Measurements from ENCODE around the gene DOK1. TPM values are rescaled to one million over a fixed set of nuclear protein-coding genes. Genes with fewer than 3 reads are reported as not detected.

The DOK1 gene
- total RNA-seq, 1 donor, result 9.9 TPM

DNA sequence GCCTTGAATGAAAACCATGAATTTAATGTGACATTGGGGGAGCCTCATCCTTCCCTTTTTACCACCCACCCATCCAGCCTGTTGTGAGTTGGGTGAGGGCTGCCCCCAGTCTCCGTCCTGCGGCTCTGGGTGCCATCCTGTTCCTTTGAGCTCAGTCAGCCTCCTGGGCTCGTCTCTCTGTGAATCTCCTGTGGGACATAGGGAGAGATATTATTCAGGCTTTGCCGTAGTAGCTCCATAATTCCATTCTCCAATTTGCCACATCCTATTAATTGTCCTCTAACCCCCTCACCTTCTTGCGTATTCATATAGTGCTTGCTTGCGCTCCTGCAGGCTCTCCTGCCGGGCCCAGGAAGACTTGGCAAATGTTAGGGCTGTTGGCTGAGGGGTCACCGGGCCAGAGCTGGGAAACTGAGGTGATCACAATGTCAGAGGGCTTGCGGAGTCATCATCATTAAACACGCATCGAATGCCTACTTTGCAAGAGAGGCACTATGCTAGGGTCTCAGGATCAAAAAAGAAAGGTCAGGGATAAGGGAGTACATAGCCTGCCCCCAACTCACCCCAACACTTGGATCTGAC is 27.8 kb upstream of the DOK1 start:
- no peak for DNase-seq (ENCODE audit: low read depth)
- H3K4me3 ChIP-seq (ENCODE audit: low read depth, low read length), result no peak overlapping the region
- TF ChIP-seq, protein P1, sequence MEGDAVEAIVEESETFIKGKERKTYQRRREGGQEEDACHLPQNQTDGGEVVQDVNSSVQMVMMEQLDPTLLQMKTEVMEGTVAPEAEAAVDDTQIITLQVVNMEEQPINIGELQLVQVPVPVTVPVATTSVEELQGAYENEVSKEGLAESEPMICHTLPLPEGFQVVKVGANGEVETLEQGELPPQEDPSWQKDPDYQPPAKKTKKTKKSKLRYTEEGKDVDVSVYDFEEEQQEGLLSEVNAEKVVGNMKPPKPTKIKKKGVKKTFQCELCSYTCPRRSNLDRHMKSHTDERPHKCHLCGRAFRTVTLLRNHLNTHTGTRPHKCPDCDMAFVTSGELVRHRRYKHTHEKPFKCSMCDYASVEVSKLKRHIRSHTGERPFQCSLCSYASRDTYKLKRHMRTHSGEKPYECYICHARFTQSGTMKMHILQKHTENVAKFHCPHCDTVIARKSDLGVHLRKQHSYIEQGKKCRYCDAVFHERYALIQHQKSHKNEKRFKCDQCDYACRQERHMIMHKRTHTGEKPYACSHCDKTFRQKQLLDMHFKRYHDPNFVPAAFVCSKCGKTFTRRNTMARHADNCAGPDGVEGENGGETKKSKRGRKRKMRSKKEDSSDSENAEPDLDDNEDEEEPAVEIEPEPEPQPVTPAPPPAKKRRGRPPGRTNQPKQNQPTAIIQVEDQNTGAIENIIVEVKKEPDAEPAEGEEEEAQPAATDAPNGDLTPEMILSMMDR (IDR thresholded peaks at IDR 0.05; ENCODE audit: insufficient read depth, low read depth, low read length), result no peak

DNA sequence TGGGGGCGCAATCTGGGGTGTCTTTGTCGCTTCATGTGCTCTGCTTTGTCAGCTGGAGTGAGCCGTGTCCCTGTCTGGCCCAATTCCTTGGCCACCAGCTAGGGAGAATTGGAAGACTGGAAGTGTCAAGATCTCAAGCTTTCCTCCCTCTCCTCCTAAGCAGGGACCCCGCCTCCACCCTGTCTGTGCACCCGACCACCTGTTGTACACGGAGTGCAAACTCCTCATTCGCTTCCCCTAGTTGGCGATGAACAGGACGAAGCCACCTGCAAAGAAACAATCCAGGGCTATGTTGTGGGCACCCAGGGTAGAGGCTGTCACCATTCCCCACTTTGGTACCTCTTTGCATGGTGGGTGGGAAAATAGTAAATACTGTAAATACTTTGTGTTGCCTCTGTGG is 26.8 kb upstream of the DOK1 start:
- H3K4me3 ChIP-seq (ENCODE audit: low read depth, low read length), result no peak overlapping the region
- TF ChIP-seq, protein P1 (IDR thresholded peaks at IDR 0.05; ENCODE audit: insufficient read depth, low read depth, low read length), result no peak
- no peak for DNase-seq (ENCODE audit: low read depth)

DNA sequence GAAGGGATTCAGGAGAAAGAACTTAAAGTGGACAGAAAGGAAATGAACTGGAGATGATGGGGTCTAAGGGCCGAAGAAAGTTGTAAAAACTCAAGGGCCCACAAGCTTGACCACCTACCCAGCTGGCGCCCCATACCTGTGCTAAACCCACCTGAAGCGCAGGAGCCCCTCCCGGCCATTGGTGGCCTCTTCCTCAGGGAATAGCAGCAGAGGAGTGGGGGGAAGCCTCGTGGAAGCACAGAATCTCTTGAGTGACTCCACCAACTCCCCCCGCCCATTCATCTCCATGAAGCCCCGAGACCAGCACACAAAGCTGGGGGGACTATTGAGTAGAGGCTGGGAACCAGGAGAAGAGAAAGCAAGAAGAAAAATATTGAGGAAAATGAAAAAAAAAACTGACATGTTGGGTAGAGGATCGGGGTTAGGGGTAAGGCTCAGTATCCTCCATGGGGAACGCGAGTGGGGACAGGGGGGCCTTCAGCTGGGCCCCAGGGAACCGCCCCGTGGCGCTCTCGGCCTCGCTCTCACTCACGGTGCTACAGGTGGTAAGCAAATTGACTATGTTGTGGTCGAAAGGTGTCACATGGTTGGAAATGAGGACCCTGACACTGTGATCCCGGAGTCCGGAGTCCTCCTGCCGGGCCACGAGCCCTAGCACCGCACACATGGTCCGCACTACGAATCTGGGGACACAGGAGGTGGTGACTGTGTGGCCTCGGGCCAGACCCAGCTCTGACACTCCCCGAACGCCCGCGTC is 25.7 kb upstream of the DOK1 start:
- TF ChIP-seq, protein P1 (IDR thresholded peaks at IDR 0.05; ENCODE audit: insufficient read depth, low read depth, low read length), result no peak
- no peak for DNase-seq (ENCODE audit: low read depth)
- peak overlapping the region; percentile 77 for H3K4me3 ChIP-seq (ENCODE audit: low read depth, low read length)

DNA sequence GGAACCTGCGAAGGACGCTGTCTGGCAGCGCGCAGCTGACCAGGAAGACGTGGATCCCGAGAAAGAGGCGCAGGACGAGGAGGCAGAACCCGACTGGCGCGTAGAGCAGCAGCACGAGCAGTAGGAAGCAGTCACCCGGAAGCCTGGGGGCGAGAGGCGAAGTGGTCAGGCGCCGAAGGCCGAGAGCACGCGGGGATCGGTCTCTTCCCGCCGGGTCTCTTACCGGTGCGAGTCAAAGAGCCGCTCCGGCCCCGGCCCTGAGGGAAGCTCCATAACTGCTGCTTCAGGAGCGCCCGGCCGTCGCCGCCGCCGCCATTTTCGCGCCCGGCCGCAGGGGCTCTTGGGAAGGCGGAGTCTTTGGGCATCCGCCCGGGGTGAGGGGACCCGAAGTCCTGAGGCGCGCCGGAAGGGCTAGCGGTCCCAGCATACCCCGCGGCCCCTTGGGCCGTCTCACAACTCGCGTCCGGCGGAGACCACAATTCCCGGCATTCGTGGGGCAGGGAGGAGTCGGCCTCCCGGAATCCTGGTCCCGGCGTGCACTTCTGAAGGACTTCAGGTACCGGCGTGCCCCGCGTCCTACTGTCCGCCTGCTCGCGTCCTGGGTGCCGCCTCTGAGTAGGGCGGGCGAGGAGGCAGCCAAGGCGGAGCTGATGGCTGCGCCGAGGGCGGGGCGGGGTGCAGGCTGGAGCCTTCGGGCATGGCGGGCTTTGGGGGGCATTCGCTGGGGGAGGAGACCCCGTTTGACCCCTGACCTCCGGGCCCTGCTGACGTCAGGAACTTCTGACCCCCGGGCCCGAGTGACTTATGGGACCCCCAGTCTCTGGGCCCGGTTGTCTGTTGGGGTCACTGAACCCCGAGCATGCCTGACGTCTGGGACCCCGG is 24.9 kb upstream of the DOK1 start, which contains the start of the genes AUP1 and HTRA2:
AUP1 (minus strand) TSS at position 350 of the 882 bp plus-strand sequence; CDS start at position 273, 77 bp downstream.
HTRA2 (plus strand) TSS at position 577 of the 882 bp plus-strand sequence; CDS start at position 651, 74 bp downstream.
- TF ChIP-seq, protein P1 (IDR thresholded peaks at IDR 0.05; ENCODE audit: insufficient read depth, low read depth, low read length), result no peak
- H3K4me3 ChIP-seq (ENCODE audit: low read depth, low read length), result peak within 1 kb of the TSS; percentile 77
- DNase-seq (ENCODE audit: low read depth), result peak; percentile 99

DNA sequence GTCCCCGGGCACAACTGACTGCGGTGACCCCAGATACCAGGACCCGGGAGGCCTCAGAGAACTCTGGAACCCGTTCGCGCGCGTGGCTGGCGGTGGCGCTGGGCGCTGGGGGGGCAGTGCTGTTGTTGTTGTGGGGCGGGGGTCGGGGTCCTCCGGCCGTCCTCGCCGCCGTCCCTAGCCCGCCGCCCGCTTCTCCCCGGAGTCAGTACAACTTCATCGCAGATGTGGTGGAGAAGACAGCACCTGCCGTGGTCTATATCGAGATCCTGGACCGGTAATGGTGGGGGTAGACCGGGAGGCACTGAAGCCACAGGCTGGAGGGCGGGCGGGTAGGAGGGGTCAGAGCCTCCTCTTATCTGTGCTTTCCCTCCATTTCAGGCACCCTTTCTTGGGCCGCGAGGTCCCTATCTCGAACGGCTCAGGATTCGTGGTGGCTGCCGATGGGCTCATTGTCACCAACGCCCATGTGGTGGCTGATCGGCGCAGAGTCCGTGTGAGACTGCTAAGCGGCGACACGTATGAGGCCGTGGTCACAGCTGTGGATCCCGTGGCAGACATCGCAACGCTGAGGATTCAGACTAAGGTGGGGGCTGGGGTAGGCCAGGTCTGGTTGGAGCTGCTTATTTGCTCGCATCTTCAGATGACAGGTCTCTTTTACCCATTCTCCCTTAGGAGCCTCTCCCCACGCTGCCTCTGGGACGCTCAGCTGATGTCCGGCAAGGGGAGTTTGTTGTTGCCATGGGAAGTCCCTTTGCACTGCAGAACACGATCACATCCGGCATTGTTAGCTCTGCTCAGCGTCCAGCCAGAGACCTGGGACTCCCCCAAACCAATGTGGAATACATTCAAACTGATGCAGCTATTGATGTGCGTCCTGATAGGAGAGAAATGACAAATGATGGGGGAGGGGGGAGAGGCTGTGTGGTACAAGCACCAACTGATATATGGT is 24.0 kb upstream of the DOK1 start:
- TF ChIP-seq, protein P1 (IDR thresholded peaks at IDR 0.05; ENCODE audit: insufficient read depth, low read depth, low read length), result no peak
- H3K4me3 ChIP-seq (ENCODE audit: low read depth, low read length), result peak overlapping the region; percentile 77
- DNase-seq (ENCODE audit: low read depth), result peak; percentile 56

DNA sequence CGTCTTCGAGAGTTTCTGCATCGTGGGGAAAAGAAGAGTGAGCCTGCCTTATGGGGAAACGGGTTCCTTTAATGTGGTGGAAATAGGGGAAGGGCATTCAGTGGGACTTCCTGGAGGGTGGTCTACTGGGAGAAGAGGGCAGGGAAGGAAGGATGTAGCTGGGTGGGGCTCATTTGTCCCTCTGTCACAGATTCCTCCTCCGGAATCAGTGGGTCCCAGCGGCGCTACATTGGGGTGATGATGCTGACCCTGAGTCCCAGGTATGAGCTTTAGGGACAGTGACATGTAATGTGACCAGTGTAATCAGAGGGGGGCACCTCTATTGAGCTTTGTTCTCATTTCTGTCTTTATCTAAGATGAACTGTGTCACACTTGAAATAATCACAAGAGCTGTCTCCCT is 22.9 kb upstream of the DOK1 start:
- no peak for DNase-seq (ENCODE audit: low read depth)
- TF ChIP-seq, protein P1 (IDR thresholded peaks at IDR 0.05; ENCODE audit: insufficient read depth, low read depth, low read length), result no peak
- no peak overlapping the region for H3K4me3 ChIP-seq (ENCODE audit: low read depth, low read length)
